ENCODE results near the gene PDGFB. TPM values are rescaled to one million over a fixed set of nuclear protein-coding genes. Genes with fewer than 3 reads are reported as not detected.
A peak's percentile ranks its signal among the peaks of the same experiment; 100 is the strongest.

PDGFB gene
- total and polyA plus RNA-seq, 12 donors, result 9.9 to 45.6 (median 18.5) TPM

- no peak for TF ChIP-seq CTCF (IDR thresholded peaks at IDR 0.05)
Observed at GRCh38 chr22:39184586-39185577, 59.9 kb downstream of the PDGFB start.

GRCh38 chr22:39183991-39184585 is 60.7 kb downstream of the PDGFB start:
- peak overlapping the region in 9 of 10 donors; percentile 78 to 92 (median 82) for H3K27ac ChIP-seq
- H3K27me3 ChIP-seq, result no peaks in the 10 kb centered on the region
- 53 to 68% methylated on average over 13 of the region's 13 CpGs for whole genome bisulfite sequencing, 2 donors
- peaks cover 0 to 11% (median 0%) of the 10 kb centered on the region in 11 donors for H3K9me3 ChIP-seq
- H3K36me3 ChIP-seq, result no peaks in the 10 kb centered on the region
- DNase-seq, result no peak
- no peak for TF ChIP-seq CTCF (IDR thresholded peaks at IDR 0.05)
- peak in 7 of 8 donors; percentile 7 to 36 (median 24) for ATAC-seq
- H3K4me3 ChIP-seq, result no peak overlapping the region
- peaks cover 11 to 36% (median 31%) of the 10 kb centered on the region in 9 donors for H3K4me1 ChIP-seq
- intact Hi-C loops (cut with DNase I), result no loop called here

More at GRCh38 chr22:39184586-39185577, 59.9 kb downstream of the PDGFB start:
- no peak for DNase-seq
- peaks cover 0 to 11% (median 0%) of the 10 kb centered on the region in 11 donors for H3K9me3 ChIP-seq
- H3K4me1 ChIP-seq, result peaks cover 11 to 28% (median 27%) of the 10 kb centered on the region in 9 donors
- ATAC-seq, result peak; percentile 1 to 58 (median 25)
- WGBS, 2 donors, result 60 to 64% methylated on average over 23 of the region's 23 CpGs
- H3K4me3 ChIP-seq, result no peak overlapping the region
- no peaks in the 10 kb centered on the region for H3K36me3 ChIP-seq
- H3K27me3 ChIP-seq, result no peaks in the 10 kb centered on the region
- intact Hi-C loops (cut with DNase I), result loop anchor here in 2 of 10 donors (5.0 kb wide), 2 partner anchors 37 to 47 kb away; no protein-coding TSS in a partner anchor
- H3K27ac ChIP-seq, result peak overlapping the region; percentile 78 to 92 (median 82)

- peaks cover 0 to 11% (median 0%) of the 10 kb centered on the region in 11 donors for H3K9me3 ChIP-seq
- H3K4me1 ChIP-seq, result peaks cover 11 to 51% (median 43%) of the 10 kb centered on the region in 9 donors
- no peaks in the 10 kb centered on the region for H3K27me3 ChIP-seq
- peak overlapping the region in 1 of 10 donors; percentile 44 for H3K27ac ChIP-seq
- no peak for DNase-seq
- no peak for TF ChIP-seq CTCF (IDR thresholded peaks at IDR 0.05)
- H3K4me3 ChIP-seq, result no peak overlapping the region
- intact Hi-C loops (cut with DNase I), result no loop called here
- WGBS, 2 donors, result 91 to 96% methylated on average over 6 of the region's 6 CpGs
- ATAC-seq, result no peak
- H3K36me3 ChIP-seq, result no peaks in the 10 kb centered on the region
Observed at GRCh38 chr22:39182478-39183030, 62.2 kb downstream of the PDGFB start.

DNA sequence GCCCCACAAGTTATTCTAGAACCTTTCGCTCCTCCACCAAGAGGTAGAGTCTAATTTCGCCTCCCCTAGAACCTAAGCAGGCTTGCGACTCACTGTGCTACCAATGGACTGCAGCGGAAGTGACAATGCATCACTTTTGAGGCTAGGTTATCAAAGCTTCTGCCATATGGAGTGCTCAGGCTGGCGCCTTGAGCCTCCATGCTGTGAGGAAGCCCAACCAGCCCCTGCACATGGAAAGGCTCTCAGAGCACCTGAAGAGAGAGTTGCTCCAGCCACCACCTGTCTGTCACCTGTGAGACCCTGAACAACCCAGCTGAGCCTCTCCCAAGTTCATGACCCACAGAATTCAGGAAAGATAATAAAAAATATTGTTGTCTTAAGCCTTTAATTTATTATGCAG is 63.0 kb downstream of the PDGFB start:
- Histone ChIP-seq H3K27ac (no peak overlapping the region), H3K4me3 (no peak overlapping the region), H3K36me3 (no peaks in the 10 kb centered on the region), H3K4me1 (peaks cover 13 to 59% (median 51%) of the 10 kb centered on the region in 9 donors), H3K9me3 (peaks cover 0 to 11% (median 0%) of the 10 kb centered on the region in 11 donors), H3K27me3 (no peaks in the 10 kb centered on the region)
- no peak for ATAC-seq
- WGBS, 2 donors, result 87 to 99% methylated on average over 5 of the region's 5 CpGs
- DNase-seq, result no peak
- no peak for TF ChIP-seq CTCF (IDR thresholded peaks at IDR 0.05)
- intact Hi-C loops (cut with DNase I), result no loop called here

Data from heart right ventricle (tissue), 16 donors.